HEK293 (cell line): ENCODE data around the gene KANK3.
A peak's percentile ranks its signal among the peaks of the same experiment; 100 is the strongest.

Experiments
- CTCF ChIA-PET: fragments of 350-600 bp; formaldehyde crosslinking; extraction: SDS; loops from one replicate; lab custom pipeline; 2021; ENCODE audit warnings: antibody characterized with exemption; lab: Yijun Ruan, JAX
- POLR2A ChIA-PET: fragments of 300-600 bp; formaldehyde crosslinking; extraction: SDS; loops from one replicate; lab custom pipeline; 2020; ENCODE audit warnings: antibody characterized with exemption, inconsistent platforms; lab: Yijun Ruan, JAX
- H3K27ac ChIP-seq: fragments of 200-500 bp; sonication (Bioruptor generic); 2 replicates; pipeline ENCODE4 v1.5.1; 2014; ENCODE audit warnings: low read depth, low read length, control low read depth, inconsistent platforms; ENCODE audit errors: extremely low read depth
- H3K36me3 ChIP-seq, 2 experiments: fragments of 200-500 bp in 1 of 2; sonication (Bioruptor generic) in 1 of 2; 1 replicate in 1 of 2; 2 replicates in 1 of 2; pipeline ENCODE4 v1.5.1; 2014 to 2017; ENCODE audit warnings: inconsistent platforms in 2 of 2, low read length in 2 of 2; ENCODE audit not compliant: control insufficient read depth in 2 of 2, insufficient read depth in 1 of 2
- H3K4me1 ChIP-seq: fragments of 200-500 bp; sonication (Bioruptor generic); 2 replicates; pipeline ENCODE4 v1.5.1; 2014; ENCODE audit warnings: mild to moderate bottlenecking, low read length, inconsistent platforms; ENCODE audit not compliant: control insufficient read depth, insufficient read depth
- H3K4me3 ChIP-seq: 2 replicates; pipeline ENCODE4 v1.5.1; 2011; ENCODE audit warnings: low read depth, mild to moderate bottlenecking, control low read depth, low read length, moderate library complexity
- H3K9me3 ChIP-seq: fragments of 200-500 bp; sonication (Bioruptor generic); 2 replicates; pipeline ENCODE4 v1.5.1; 2014; ENCODE audit warnings: low read depth, low read length, inconsistent platforms; ENCODE audit not compliant: control insufficient read depth, insufficient read depth
- BCL11B ChIP-seq: fragments of 450-650 bp; formaldehyde crosslinking; IDR thresholded peaks from 2 replicates; pipeline ENCODE4 v1.5.1; 2016; ENCODE audit warnings: low read depth, missing biosample characterization, missing genetic modification characterization
- EGR2 ChIP-seq: fragments of 450-650 bp; formaldehyde crosslinking; IDR thresholded peaks from 2 replicates; pipeline ENCODE4 v1.5.1; 2016; ENCODE audit warnings: low read depth, missing biosample characterization, missing genetic modification characterization
- GLI4 ChIP-seq: fragments of 450-650 bp; formaldehyde crosslinking; IDR thresholded peaks from 2 replicates; pipeline ENCODE4 v1.5.1; 2016; ENCODE audit warnings: missing biosample characterization, missing genetic modification characterization
- OSR2 ChIP-seq: fragments of 450-650 bp; formaldehyde crosslinking; IDR thresholded peaks from 2 replicates; pipeline ENCODE4 v1.5.1; 2016; ENCODE audit warnings: missing biosample characterization, missing genetic modification characterization
- SP3 ChIP-seq: fragments of 450-650 bp; formaldehyde crosslinking; IDR thresholded peaks from 2 replicates; pipeline ENCODE4 v1.5.1; 2016; ENCODE audit warnings: missing biosample characterization, missing genetic modification characterization
- TCF7L2 ChIP-seq: IDR thresholded peaks from 2 replicates; pipeline ENCODE4 v1.6.1; 2011; ENCODE audit warnings: low read depth, mild to moderate bottlenecking, inconsistent platforms, low read length, moderate library complexity, borderline replicate concordance
- YY1 ChIP-seq: fragments of 450-650 bp; formaldehyde crosslinking; IDR thresholded peaks from 2 replicates; pipeline ENCODE4 v1.5.1; 2018; ENCODE audit warnings: missing biosample characterization, missing genetic modification characterization
- ZBTB26 ChIP-seq: fragments of 450-650 bp; formaldehyde crosslinking; optimal IDR thresholded peaks from 2 replicates; pipeline ENCODE3; 2016; ENCODE audit warnings: missing biosample characterization, mild to moderate bottlenecking, missing genetic modification characterization
- ZBTB44 ChIP-seq: fragments of 450-650 bp; IDR thresholded peaks from 2 replicates; pipeline ENCODE4 v1.5.1; 2018; ENCODE audit warnings: missing biosample characterization, mild to moderate bottlenecking, missing genetic modification characterization
- ZFHX2 ChIP-seq: fragments of 450-650 bp; formaldehyde crosslinking; conservative IDR thresholded peaks from 2 replicates; pipeline ENCODE4 v1.5.1; 2016; ENCODE audit warnings: missing biosample characterization, missing genetic modification characterization
- ZNF16 ChIP-seq: fragments of 450-650 bp; formaldehyde crosslinking; IDR thresholded peaks from 2 replicates; pipeline ENCODE4 v1.5.1; 2016; ENCODE audit warnings: low read depth, missing biosample characterization, missing genetic modification characterization
- ZNF23 ChIP-seq: fragments of 450-650 bp; formaldehyde crosslinking; IDR thresholded peaks from 2 replicates; pipeline ENCODE4 v1.5.1; 2016; ENCODE audit warnings: missing biosample characterization, missing genetic modification characterization, borderline replicate concordance
- ZNF24 ChIP-seq: fragments of 450-650 bp; formaldehyde crosslinking; IDR thresholded peaks from 2 replicates; pipeline ENCODE4 v1.5.1; 2016; ENCODE audit warnings: missing biosample characterization, missing genetic modification characterization
- ZNF292 ChIP-seq: fragments of 450-650 bp; formaldehyde crosslinking; IDR thresholded peaks from 2 replicates; pipeline ENCODE4 v1.5.1; 2016; ENCODE audit warnings: low read depth, missing biosample characterization, missing genetic modification characterization, borderline replicate concordance
- ZNF404 ChIP-seq: fragments of 450-650 bp; formaldehyde crosslinking; IDR thresholded peaks from 2 replicates; pipeline ENCODE4 v1.5.1; 2017; ENCODE audit warnings: missing biosample characterization, missing genetic modification characterization
- ZNF514 ChIP-seq: fragments of 450-650 bp; formaldehyde crosslinking; IDR thresholded peaks from 2 replicates; pipeline ENCODE4 v1.5.1; 2016; ENCODE audit warnings: missing biosample characterization, missing genetic modification characterization
- ZNF639 ChIP-seq: fragments of 450-650 bp; formaldehyde crosslinking; IDR thresholded peaks from 2 replicates; pipeline ENCODE4 v1.5.1; 2016; ENCODE audit warnings: missing biosample characterization, missing genetic modification characterization
- ZNF830 ChIP-seq: fragments of 450-650 bp; IDR thresholded peaks from 2 replicates; pipeline ENCODE4 v1.5.0; 2018; ENCODE audit warnings: missing biosample characterization, missing genetic modification characterization, low read depth, mild to moderate bottlenecking, moderate library complexity
- ZSCAN30 ChIP-seq: fragments of 450-650 bp; IDR thresholded peaks from 2 replicates; pipeline ENCODE4 v1.5.1; 2018; ENCODE audit warnings: missing biosample characterization, mild to moderate bottlenecking, missing genetic modification characterization, moderate library complexity
- TF ChIP-seq, protein P1 (sequence below): fragments of 450-650 bp; formaldehyde crosslinking; IDR thresholded peaks from 2 replicates; pipeline ENCODE4 v1.5.1; 2016; ENCODE audit warnings: missing biosample characterization, missing genetic modification characterization
- TF ChIP-seq, protein P2 (sequence below): fragments of 450-650 bp; formaldehyde crosslinking; IDR thresholded peaks from 2 replicates; pipeline ENCODE4 v1.5.1; 2016; ENCODE audit warnings: missing biosample characterization, missing genetic modification characterization, borderline replicate concordance

The KANK3 gene

DNA sequence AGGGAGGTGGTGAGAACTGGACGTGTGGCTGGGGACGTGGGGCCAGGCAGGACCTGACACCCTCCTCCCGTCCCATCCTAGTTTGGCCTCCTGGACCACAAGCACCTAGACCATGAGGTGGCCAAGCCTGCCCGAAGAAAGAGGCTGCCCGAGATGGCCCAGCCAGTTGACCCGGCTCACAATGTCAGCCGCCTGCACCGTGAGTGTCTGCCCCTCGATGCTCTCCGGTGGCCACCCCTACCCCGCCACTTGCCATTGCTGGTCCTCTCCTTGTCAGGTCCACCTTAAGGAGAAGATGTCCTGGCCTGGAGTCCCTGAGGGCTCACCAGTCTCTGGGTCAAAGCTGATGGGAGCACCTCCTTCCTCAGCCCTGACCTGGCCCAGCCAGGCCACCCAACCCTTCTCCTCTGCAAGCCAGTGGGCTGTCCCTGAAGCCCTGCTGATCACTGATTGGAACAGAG is 23.1 kb upstream of the KANK3 start (continued):
- TF ChIP-seq OSR2 (tag by site-specific recombination), result no peak
- no peak for TF ChIP-seq SP3
- no peak for TF ChIP-seq YY1 (tag by site-specific recombination)
- TF ChIP-seq, protein P1, sequence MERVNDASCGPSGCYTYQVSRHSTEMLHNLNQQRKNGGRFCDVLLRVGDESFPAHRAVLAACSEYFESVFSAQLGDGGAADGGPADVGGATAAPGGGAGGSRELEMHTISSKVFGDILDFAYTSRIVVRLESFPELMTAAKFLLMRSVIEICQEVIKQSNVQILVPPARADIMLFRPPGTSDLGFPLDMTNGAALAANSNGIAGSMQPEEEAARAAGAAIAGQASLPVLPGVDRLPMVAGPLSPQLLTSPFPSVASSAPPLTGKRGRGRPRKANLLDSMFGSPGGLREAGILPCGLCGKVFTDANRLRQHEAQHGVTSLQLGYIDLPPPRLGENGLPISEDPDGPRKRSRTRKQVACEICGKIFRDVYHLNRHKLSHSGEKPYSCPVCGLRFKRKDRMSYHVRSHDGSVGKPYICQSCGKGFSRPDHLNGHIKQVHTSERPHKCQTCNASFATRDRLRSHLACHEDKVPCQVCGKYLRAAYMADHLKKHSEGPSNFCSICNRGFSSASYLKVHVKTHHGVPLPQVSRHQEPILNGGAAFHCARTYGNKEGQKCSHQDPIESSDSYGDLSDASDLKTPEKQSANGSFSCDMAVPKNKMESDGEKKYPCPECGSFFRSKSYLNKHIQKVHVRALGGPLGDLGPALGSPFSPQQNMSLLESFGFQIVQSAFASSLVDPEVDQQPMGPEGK (tag by site-specific recombination), result no peak
- TF ChIP-seq TCF7L2, result no peak
- TF ChIP-seq ZBTB44 (tag by site-specific recombination), result no peak
- TF ChIP-seq ZNF830, result no peak
- TF ChIP-seq ZNF24, result no peak
- no peak for TF ChIP-seq ZNF292 (tag by site-specific recombination)
- no peak for TF ChIP-seq ZNF514
- TF ChIP-seq ZNF16 (tag by site-specific recombination), result no peak
- no peak for TF ChIP-seq BCL11B

- Histone ChIP-seq H3K27ac (no peak within 1 kb of the TSS), H3K36me3 (no peaks in the 10 kb centered on the region), H3K4me3 (peak within 1 kb of the TSS; percentile 1), H3K9me3 (no peaks in the 10 kb centered on the region), H3K4me1 (peaks cover 26% of the 10 kb centered on the region)
- ChIA-PET CTCF (interaction anchor here (1.0 kb wide), 1 partner anchor 10 kb away, joined by 5 read pairs; no protein-coding TSS in a partner anchor), POLR2A (interaction anchor here (1.9 to 2.6 kb wide), 2 partner anchors 26 to 27 kb away, joined by 4 to 7 read pairs; partner anchors contain the start of gene RAB11B)
- TF ChIP-seq ZNF639 (tag by site-specific recombination) (no peak), GLI4 (no peak), ZBTB26 (tag by site-specific recombination) (peak; percentile 38), ZNF23 (tag by site-specific recombination) (no peak), EGR2 (tag by site-specific recombination) (peak; percentile 54), ZSCAN30 (no peak), ZNF404 (tag by site-specific recombination) (no peak), ZFHX2 (tag by site-specific recombination) (peak; percentile 50; the same call in 1 of the 2 replicates)
- TF ChIP-seq, protein P2, sequence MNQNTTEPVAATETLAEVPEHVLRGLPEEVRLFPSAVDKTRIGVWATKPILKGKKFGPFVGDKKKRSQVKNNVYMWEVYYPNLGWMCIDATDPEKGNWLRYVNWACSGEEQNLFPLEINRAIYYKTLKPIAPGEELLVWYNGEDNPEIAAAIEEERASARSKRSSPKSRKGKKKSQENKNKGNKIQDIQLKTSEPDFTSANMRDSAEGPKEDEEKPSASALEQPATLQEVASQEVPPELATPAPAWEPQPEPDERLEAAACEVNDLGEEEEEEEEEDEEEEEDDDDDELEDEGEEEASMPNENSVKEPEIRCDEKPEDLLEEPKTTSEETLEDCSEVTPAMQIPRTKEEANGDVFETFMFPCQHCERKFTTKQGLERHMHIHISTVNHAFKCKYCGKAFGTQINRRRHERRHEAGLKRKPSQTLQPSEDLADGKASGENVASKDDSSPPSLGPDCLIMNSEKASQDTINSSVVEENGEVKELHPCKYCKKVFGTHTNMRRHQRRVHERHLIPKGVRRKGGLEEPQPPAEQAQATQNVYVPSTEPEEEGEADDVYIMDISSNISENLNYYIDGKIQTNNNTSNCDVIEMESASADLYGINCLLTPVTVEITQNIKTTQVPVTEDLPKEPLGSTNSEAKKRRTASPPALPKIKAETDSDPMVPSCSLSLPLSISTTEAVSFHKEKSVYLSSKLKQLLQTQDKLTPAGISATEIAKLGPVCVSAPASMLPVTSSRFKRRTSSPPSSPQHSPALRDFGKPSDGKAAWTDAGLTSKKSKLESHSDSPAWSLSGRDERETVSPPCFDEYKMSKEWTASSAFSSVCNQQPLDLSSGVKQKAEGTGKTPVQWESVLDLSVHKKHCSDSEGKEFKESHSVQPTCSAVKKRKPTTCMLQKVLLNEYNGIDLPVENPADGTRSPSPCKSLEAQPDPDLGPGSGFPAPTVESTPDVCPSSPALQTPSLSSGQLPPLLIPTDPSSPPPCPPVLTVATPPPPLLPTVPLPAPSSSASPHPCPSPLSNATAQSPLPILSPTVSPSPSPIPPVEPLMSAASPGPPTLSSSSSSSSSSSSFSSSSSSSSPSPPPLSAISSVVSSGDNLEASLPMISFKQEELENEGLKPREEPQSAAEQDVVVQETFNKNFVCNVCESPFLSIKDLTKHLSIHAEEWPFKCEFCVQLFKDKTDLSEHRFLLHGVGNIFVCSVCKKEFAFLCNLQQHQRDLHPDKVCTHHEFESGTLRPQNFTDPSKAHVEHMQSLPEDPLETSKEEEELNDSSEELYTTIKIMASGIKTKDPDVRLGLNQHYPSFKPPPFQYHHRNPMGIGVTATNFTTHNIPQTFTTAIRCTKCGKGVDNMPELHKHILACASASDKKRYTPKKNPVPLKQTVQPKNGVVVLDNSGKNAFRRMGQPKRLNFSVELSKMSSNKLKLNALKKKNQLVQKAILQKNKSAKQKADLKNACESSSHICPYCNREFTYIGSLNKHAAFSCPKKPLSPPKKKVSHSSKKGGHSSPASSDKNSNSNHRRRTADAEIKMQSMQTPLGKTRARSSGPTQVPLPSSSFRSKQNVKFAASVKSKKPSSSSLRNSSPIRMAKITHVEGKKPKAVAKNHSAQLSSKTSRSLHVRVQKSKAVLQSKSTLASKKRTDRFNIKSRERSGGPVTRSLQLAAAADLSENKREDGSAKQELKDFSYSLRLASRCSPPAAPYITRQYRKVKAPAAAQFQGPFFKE (tag by site-specific recombination), result no peak
Observed at GRCh38 chr19:8363803-8364771, 21.0 kb upstream of the KANK3 start, which contains the start of gene ANGPTL4. ANGPTL4 (plus strand) TSS chr19:8364155; CDS start chr19:8364322, 167 bp downstream.
